GM12874 (cell line): ENCODE data around the gene SPIN1.

Source experiments
- TF ChIP-seq, protein P1 (sequence below): IDR thresholded peaks from 2 replicates; pipeline ENCODE4 v1.5.1; 2011; ENCODE audit warnings: low read depth, mild to moderate bottlenecking, control low read depth, low read length, moderate library complexity; ENCODE audit not compliant: insufficient read depth

Gene SPIN1

GRCh38 chr9:88441301-88442007 is 53.2 kb downstream of the SPIN1 start:
- TF ChIP-seq, protein P1, sequence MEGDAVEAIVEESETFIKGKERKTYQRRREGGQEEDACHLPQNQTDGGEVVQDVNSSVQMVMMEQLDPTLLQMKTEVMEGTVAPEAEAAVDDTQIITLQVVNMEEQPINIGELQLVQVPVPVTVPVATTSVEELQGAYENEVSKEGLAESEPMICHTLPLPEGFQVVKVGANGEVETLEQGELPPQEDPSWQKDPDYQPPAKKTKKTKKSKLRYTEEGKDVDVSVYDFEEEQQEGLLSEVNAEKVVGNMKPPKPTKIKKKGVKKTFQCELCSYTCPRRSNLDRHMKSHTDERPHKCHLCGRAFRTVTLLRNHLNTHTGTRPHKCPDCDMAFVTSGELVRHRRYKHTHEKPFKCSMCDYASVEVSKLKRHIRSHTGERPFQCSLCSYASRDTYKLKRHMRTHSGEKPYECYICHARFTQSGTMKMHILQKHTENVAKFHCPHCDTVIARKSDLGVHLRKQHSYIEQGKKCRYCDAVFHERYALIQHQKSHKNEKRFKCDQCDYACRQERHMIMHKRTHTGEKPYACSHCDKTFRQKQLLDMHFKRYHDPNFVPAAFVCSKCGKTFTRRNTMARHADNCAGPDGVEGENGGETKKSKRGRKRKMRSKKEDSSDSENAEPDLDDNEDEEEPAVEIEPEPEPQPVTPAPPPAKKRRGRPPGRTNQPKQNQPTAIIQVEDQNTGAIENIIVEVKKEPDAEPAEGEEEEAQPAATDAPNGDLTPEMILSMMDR, result no peak

DNA sequence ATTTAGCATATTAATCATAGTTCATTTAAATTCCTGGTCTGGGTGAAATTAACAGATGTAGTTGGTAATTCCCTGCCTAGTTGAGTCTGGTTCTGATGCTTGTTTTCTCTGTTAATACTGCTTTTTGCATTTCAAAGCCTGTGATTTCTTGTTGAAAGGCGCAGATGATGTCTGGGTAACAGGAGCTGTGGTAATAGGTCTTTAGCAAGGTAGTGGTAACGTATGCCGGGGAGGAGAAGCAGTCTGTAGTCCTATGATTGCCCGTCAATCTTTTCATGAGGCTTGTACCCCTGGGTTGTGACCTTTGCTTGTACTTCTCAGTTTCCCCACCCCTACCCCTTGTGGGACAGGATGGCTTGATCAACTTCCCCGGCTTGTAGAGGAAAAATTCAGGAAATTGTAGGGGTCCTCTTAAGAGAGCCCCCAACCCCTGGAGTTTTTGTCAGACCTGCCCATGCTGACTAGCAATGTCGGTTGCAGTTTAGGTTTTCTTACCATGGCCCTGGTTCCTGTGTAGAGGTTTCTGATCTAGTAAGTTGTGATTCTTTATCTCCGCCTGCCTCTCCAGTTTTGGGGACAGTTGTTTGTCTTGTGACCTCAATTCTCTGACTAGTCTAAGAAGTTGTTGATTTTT is 55.4 kb downstream of the SPIN1 start:
- TF ChIP-seq, protein P1, result no peak

DNA sequence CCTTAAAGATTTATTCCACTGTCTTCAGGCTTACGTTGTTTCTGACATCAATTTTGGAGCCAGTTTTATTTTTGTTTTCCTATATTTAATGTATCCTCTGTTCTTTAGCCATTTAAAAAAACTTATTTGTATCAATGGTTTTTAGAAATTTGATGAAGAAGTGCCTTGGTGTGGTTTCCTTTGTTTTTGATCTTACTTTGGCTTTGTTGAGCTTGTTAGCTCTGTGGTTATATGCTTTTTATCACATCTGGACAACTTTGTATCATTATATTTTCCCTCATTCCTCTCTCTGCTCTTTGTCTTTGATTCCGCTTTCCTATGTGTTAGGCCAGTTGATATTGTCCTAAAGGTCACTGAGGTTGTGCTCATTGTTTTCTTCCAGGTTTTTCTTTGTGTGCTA is 58.5 kb downstream of the SPIN1 start:
- TF ChIP-seq, protein P1, result no peak

- TF ChIP-seq, protein P1, result no peak
Observed at GRCh38 chr9:88447431-88447830, 59.2 kb downstream of the SPIN1 start.

GRCh38 chr9:88451160-88451559 is 62.9 kb downstream of the SPIN1 start:
- TF ChIP-seq, protein P1, result no peak

- TF ChIP-seq, protein P1, result no peak
Observed at GRCh38 chr9:88458716-88459465, 70.6 kb downstream of the SPIN1 start.

GRCh38 chr9:88460587-88461332 is 72.5 kb downstream of the SPIN1 start:
- TF ChIP-seq, protein P1, result no peak
